ENCODE data around the gene VWA7. TPM values are rescaled to one million over a fixed set of nuclear protein-coding genes. Genes with fewer than 3 reads are reported as not detected.

The VWA7 gene
- total RNA-seq, 1 experiment from 2014 or later, result 0.34 TPM

- no peaks in the 10 kb centered on the region for H3K9me2 ChIP-seq (replicated peaks; ENCODE audit: insufficient read depth, low read length)
- no peak overlapping the region for H3K9ac ChIP-seq (ENCODE audit: low read length)
- no peak overlapping the region for H2AFZ ChIP-seq (ENCODE audit: low read length)
These were observed 8.5 kb downstream of the VWA7 start for GRCh38 chr6:31768363-31769257.

DNA sequence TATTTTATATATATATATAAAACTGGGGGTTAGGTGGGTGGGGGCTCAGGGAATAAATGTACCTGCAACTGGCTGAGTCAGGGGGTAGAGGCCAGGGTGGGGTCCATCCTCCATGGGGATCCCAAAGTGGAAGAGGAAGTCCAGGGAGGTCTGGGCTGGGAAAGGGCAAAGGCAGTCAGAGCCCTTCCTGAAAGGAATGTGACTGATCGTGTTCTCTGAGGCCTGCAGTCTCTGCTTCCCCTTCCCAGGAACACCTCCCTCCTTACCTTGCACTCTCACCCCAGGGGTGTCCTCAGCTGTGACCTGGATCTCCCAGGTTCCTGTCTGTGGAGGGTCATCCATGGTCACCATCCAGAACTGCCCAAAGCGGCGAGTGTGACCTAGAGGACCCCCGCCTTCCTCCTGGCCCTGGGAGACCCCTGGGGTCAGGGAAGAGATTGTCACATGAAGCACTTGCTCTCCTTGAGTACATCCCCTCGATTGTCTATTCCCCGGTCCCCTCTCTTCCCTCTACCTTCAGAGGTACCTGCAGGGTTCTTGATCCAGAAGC, 10.0 kb downstream of the VWA7 start:
- no peaks in the 10 kb centered on the region for H3K9me2 ChIP-seq (replicated peaks; ENCODE audit: insufficient read depth, low read length)
- H3K4me1 ChIP-seq (ENCODE audit: low read length), result no peaks in the 10 kb centered on the region
- H3K27me3 ChIP-seq (ENCODE audit: low read length), result no peaks in the 10 kb centered on the region
- no peak overlapping the region for H3K9ac ChIP-seq (ENCODE audit: low read length)
- no peaks in the 10 kb centered on the region for H3K79me2 ChIP-seq (ENCODE audit: low read length)
- 0 out of 2 replicates have a peak, but pooled peaks cover 7% of the 10 kb centered on the region for H3K36me3 ChIP-seq (ENCODE audit: insufficient read depth, low read length)
- no peaks in the 10 kb centered on the region for H3K9me3 ChIP-seq (ENCODE audit: low read length)
- H3K4me3 ChIP-seq (ENCODE audit: low read length), result no peak overlapping the region
- no peak for DNase-seq
- no peaks in the 10 kb centered on the region for H4K20me1 ChIP-seq (ENCODE audit: insufficient read depth, low read depth, low read length)
- H3K27ac ChIP-seq (ENCODE audit: low read length), result no peak overlapping the region
- no peak overlapping the region for H3K4me2 ChIP-seq (ENCODE audit: low read depth, low read length, poor library complexity, severe bottlenecking)
- no peak overlapping the region for H2AFZ ChIP-seq (ENCODE audit: low read length)

More at GRCh38 chr6:31768363-31769257, 8.5 kb downstream of the VWA7 start:
- no peaks in the 10 kb centered on the region for H4K20me1 ChIP-seq (ENCODE audit: insufficient read depth, low read depth, low read length)
- H3K27me3 ChIP-seq (ENCODE audit: low read length), result no peaks in the 10 kb centered on the region
- H3K4me3 ChIP-seq (ENCODE audit: low read length), result no peak overlapping the region
- H3K4me1 ChIP-seq (ENCODE audit: low read length), result no peaks in the 10 kb centered on the region
- no peak for DNase-seq
- H3K79me2 ChIP-seq (ENCODE audit: low read length), result no peaks in the 10 kb centered on the region
- H3K27ac ChIP-seq (ENCODE audit: low read length), result no peak overlapping the region
- 0 out of 2 replicates have a peak, but pooled peaks cover 4% of the 10 kb centered on the region for H3K36me3 ChIP-seq (ENCODE audit: insufficient read depth, low read length)
- no peak overlapping the region for H3K4me2 ChIP-seq (ENCODE audit: low read depth, low read length, poor library complexity, severe bottlenecking)
- H3K9me3 ChIP-seq (ENCODE audit: low read length), result no peaks in the 10 kb centered on the region

GRCh38 chr6:31765910-31766794, 11.0 kb downstream of the VWA7 start:
- Histone ChIP-seq H3K9ac (ENCODE audit: low read length) (no peak overlapping the region), H3K79me2 (ENCODE audit: low read length) (no peaks in the 10 kb centered on the region), H3K27ac (ENCODE audit: low read length) (no peak overlapping the region), H3K4me1 (ENCODE audit: low read length) (no peaks in the 10 kb centered on the region), H3K9me2 (replicated peaks; ENCODE audit: insufficient read depth, low read length) (no peaks in the 10 kb centered on the region), H4K20me1 (ENCODE audit: insufficient read depth, low read depth, low read length) (no peaks in the 10 kb centered on the region), H3K4me2 (ENCODE audit: low read depth, low read length, poor library complexity, severe bottlenecking) (no peak overlapping the region), H3K36me3 (ENCODE audit: insufficient read depth, low read length) (0 out of 2 replicates have a peak, but pooled peaks cover 7% of the 10 kb centered on the region), H3K9me3 (ENCODE audit: low read length) (no peaks in the 10 kb centered on the region), H3K27me3 (ENCODE audit: low read length) (no peaks in the 10 kb centered on the region), H2AFZ (ENCODE audit: low read length) (no peak overlapping the region), H3K4me3 (ENCODE audit: low read length) (no peak overlapping the region)
- no peak for DNase-seq

DNA sequence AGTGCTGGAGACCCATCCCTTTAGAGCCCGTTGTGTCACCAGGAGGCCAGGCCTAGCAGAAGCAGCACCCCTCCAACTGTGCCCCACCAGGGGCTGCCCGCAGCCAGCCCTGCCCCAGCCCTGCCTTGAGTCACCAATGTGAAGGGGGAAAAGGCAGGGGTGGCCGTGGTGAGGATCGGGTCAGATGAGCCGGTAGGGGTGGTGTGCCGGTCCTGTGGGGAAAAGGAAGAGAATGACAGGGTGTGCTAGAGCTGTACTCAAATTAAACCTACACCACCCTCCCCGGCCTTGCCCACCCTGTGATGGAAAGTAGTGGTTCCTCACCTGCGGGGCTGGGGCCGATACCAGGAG, 11.6 kb downstream of the VWA7 start:
- H3K9me2 ChIP-seq (replicated peaks; ENCODE audit: insufficient read depth, low read length), result no peaks in the 10 kb centered on the region

DNA sequence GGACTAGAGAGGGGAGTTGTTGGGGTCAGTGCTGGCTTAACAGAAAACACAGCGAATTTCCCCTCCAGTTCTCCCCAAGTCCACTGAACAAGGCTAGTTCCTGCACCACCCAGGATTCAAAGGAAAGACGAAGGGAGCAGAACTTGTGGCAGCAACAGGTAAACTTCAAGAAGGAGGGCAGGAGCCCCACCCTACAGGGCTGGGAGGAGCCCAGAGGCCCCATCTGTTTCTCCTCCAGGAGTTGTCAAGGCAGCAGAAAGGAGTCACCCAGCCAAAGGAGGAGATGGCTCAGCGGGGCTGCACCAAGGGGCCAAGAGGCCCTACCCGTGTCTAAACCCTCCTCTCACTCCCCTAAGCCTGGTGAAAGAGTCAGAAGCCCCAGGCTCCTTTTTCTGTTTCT, 12.9 kb downstream of the VWA7 start:
- no peak overlapping the region for H3K9ac ChIP-seq (ENCODE audit: low read length)

More for the DNA sequence above, 11.6 kb downstream of the VWA7 start:
- no peak overlapping the region for H3K4me2 ChIP-seq (ENCODE audit: low read depth, low read length, poor library complexity, severe bottlenecking)
- no peak for DNase-seq
- no peak overlapping the region for H3K4me3 ChIP-seq (ENCODE audit: low read length)
- H3K4me1 ChIP-seq (ENCODE audit: low read length), result no peaks in the 10 kb centered on the region
- no peak overlapping the region for H2AFZ ChIP-seq (ENCODE audit: low read length)
- no peaks in the 10 kb centered on the region for H3K9me3 ChIP-seq (ENCODE audit: low read length)
- H3K36me3 ChIP-seq (ENCODE audit: insufficient read depth, low read length), result 0 out of 2 replicates have a peak, but pooled peaks cover 7% of the 10 kb centered on the region
- H3K27ac ChIP-seq (ENCODE audit: low read length), result no peak overlapping the region
- no peaks in the 10 kb centered on the region for H3K79me2 ChIP-seq (ENCODE audit: low read length)
- H4K20me1 ChIP-seq (ENCODE audit: insufficient read depth, low read depth, low read length), result no peaks in the 10 kb centered on the region
- H3K27me3 ChIP-seq (ENCODE audit: low read length), result no peaks in the 10 kb centered on the region
- no peak overlapping the region for H3K9ac ChIP-seq (ENCODE audit: low read length)

GRCh38 chr6:31763619-31763940, 13.5 kb downstream of the VWA7 start:
- no peak overlapping the region for H3K27ac ChIP-seq (ENCODE audit: low read length)
- no peak overlapping the region for H2AFZ ChIP-seq (ENCODE audit: low read length)
- no peaks in the 10 kb centered on the region for H3K27me3 ChIP-seq (ENCODE audit: low read length)
- no peaks in the 10 kb centered on the region for H4K20me1 ChIP-seq (ENCODE audit: insufficient read depth, low read depth, low read length)
- H3K36me3 ChIP-seq (ENCODE audit: insufficient read depth, low read length), result 0 out of 2 replicates have a peak, but pooled peaks cover 7% of the 10 kb centered on the region
- no peak overlapping the region for H3K4me2 ChIP-seq (ENCODE audit: low read depth, low read length, poor library complexity, severe bottlenecking)
- no peaks in the 10 kb centered on the region for H3K9me2 ChIP-seq (replicated peaks; ENCODE audit: insufficient read depth, low read length)
- no peak overlapping the region for H3K4me3 ChIP-seq (ENCODE audit: low read length)
- H3K9ac ChIP-seq (ENCODE audit: low read length), result no peak overlapping the region
- no peaks in the 10 kb centered on the region for H3K9me3 ChIP-seq (ENCODE audit: low read length)
- no peak for DNase-seq
- H3K4me1 ChIP-seq (ENCODE audit: low read length), result no peaks in the 10 kb centered on the region
- no peaks in the 10 kb centered on the region for H3K79me2 ChIP-seq (ENCODE audit: low read length)

More for the DNA sequence above, 12.9 kb downstream of the VWA7 start:
- Histone ChIP-seq H3K4me3 (ENCODE audit: low read length) (no peak overlapping the region), H3K4me1 (ENCODE audit: low read length) (no peaks in the 10 kb centered on the region), H3K9me2 (replicated peaks; ENCODE audit: insufficient read depth, low read length) (no peaks in the 10 kb centered on the region), H3K27ac (ENCODE audit: low read length) (no peak overlapping the region), H3K4me2 (ENCODE audit: low read depth, low read length, poor library complexity, severe bottlenecking) (no peak overlapping the region), H3K36me3 (ENCODE audit: insufficient read depth, low read length) (0 out of 2 replicates have a peak, but pooled peaks cover 7% of the 10 kb centered on the region), H3K9me3 (ENCODE audit: low read length) (no peaks in the 10 kb centered on the region), H3K27me3 (ENCODE audit: low read length) (no peaks in the 10 kb centered on the region), H3K79me2 (ENCODE audit: low read length) (no peaks in the 10 kb centered on the region), H2AFZ (ENCODE audit: low read length) (no peak overlapping the region), H4K20me1 (ENCODE audit: insufficient read depth, low read depth, low read length) (no peaks in the 10 kb centered on the region)
- no peak for DNase-seq

- Histone ChIP-seq H3K4me2 (ENCODE audit: low read depth, low read length, poor library complexity, severe bottlenecking) (no peak overlapping the region), H2AFZ (ENCODE audit: low read length) (no peak overlapping the region), H4K20me1 (ENCODE audit: insufficient read depth, low read depth, low read length) (no peaks in the 10 kb centered on the region), H3K27ac (ENCODE audit: low read length) (no peak overlapping the region), H3K36me3 (ENCODE audit: insufficient read depth, low read length) (0 out of 2 replicates have a peak, but pooled peaks cover 7% of the 10 kb centered on the region), H3K9me2 (replicated peaks; ENCODE audit: insufficient read depth, low read length) (no peaks in the 10 kb centered on the region), H3K27me3 (ENCODE audit: low read length) (no peaks in the 10 kb centered on the region), H3K9ac (ENCODE audit: low read length) (no peak overlapping the region), H3K79me2 (ENCODE audit: low read length) (no peaks in the 10 kb centered on the region), H3K9me3 (ENCODE audit: low read length) (no peaks in the 10 kb centered on the region), H3K4me1 (ENCODE audit: low read length) (no peaks in the 10 kb centered on the region), H3K4me3 (ENCODE audit: low read length) (no peak overlapping the region)
- no peak for DNase-seq
These were observed 14.1 kb downstream of the VWA7 start for GRCh38 chr6:31762878-31763618.

Data from Karpas-422 (cell line).